Smooth muscle cell (in vitro differentiated cells): ENCODE results near the gene LAPTM5. TPM values are rescaled to one million over a fixed set of nuclear protein-coding genes. Genes with fewer than 3 reads are reported as not detected.

Source experiments
- DNase-seq: peaks from one replicate; lab custom pipeline; 2025; ENCODE audit not compliant: unreplicated experiment; lab: John Stamatoyannopoulos, UW
- H2AFZ ChIP-seq: fragments of 200-600 bp; sonication (generic); 2 replicates; pipeline ENCODE4 v1.6.0; 2016; ENCODE audit warnings: antibody characterized with exemption, low read depth, mild to moderate bottlenecking
- H3F3A ChIP-seq: fragments of 200-600 bp; sonication (generic); 2 replicates; pipeline ENCODE4 v1.6.0; 2017; ENCODE audit warnings: antibody characterized with exemption, low read depth
- H3K27ac ChIP-seq: fragments of 200-600 bp; sonication (generic); 2 replicates; pipeline ENCODE4 v1.5.1; 2016; ENCODE audit warnings: low read depth, mild to moderate bottlenecking
- H3K27me3 ChIP-seq: fragments of 200-600 bp; sonication (generic); 2 replicates; pipeline ENCODE4 v1.6.1; 2016; ENCODE audit warnings: low read depth, mild to moderate bottlenecking
- H3K36me3 ChIP-seq: fragments of 200-600 bp; sonication (generic); 2 replicates; pipeline ENCODE4 v1.5.1; 2016; ENCODE audit warnings: low read depth
- H3K4me1 ChIP-seq: fragments of 200-600 bp; sonication (generic); 2 replicates; pipeline ENCODE4 v1.5.1; 2016; ENCODE audit warnings: low read depth
- H3K4me2 ChIP-seq: fragments of 200-600 bp; sonication (generic); 2 replicates; pipeline ENCODE4 v1.6.0; 2016; ENCODE audit warnings: mild to moderate bottlenecking
- H3K4me3 ChIP-seq: fragments of 200-600 bp; sonication (generic); 2 replicates; pipeline ENCODE4 v1.5.1; 2016; ENCODE audit warnings: mild to moderate bottlenecking
- H3K79me2 ChIP-seq: fragments of 200-600 bp; sonication (generic); 2 replicates; pipeline ENCODE4 v1.6.0; 2016; ENCODE audit warnings: low read depth, mild to moderate bottlenecking
- H3K9ac ChIP-seq: fragments of 200-600 bp; sonication (generic); 2 replicates; pipeline ENCODE4 v1.6.0; 2016; ENCODE audit warnings: low read depth
- H3K9me3 ChIP-seq: fragments of 200-600 bp; sonication (generic); replicated peaks from 2 replicates; pipeline ENCODE4 v1.5.1; 2016; ENCODE audit warnings: low read depth
- H4K20me1 ChIP-seq: fragments of 200-600 bp; sonication (generic); 2 replicates; pipeline ENCODE4 v1.6.0; 2016; ENCODE audit warnings: low read depth
- CTCF ChIP-seq: fragments of 200-600 bp; sonication (generic); IDR thresholded peaks from 2 replicates; pipeline ENCODE4 v1.5.1; 2017; ENCODE audit warnings: borderline replicate concordance, mild to moderate bottlenecking, antibody characterized with exemption; ENCODE audit not compliant: insufficient read depth, poor library complexity, severe bottlenecking
- WGBS: methylation state at CpG from one replicate; pipeline ENCODE4 v1.1.7; 2016; ENCODE audit warnings: low lambda C conversion rate; 5-methylcytosine and 5-hydroxymethylcytosine counted together
- polyA plus RNA-seq: library from polyadenylated mRNA; unstranded; fragments of >200 nt; fragmentation: Nextera tagmentation; extraction: Ambion mirVana; gene quantifications from 2 replicates; pipeline ENCODE4 v1.2.1, GENCODE V29; 2016
- total RNA-seq: library from RNA; depleted of rRNA; stranded (reverse); fragments of >200 nt; gene quantifications from 2 replicates; pipeline ENCODE4 v1.2.3, GENCODE V29; 2014

The LAPTM5 gene
- total and polyA plus RNA-seq, 2 experiments from 2014 or later, result 0.63 to 1.4 TPM

- no peaks in the 10 kb centered on the region for H3K27me3 ChIP-seq
- no peak for TF ChIP-seq CTCF
- H4K20me1 ChIP-seq, result no peaks in the 10 kb centered on the region
- no peak overlapping the region for H3K9ac ChIP-seq
- DNase-seq, result no peak
- no peak overlapping the region for H2AFZ ChIP-seq
- H3K4me1 ChIP-seq, result peaks cover 4% of the 10 kb centered on the region
- H3K27ac ChIP-seq, result no peak overlapping the region
- H3K79me2 ChIP-seq, result no peaks in the 10 kb centered on the region
- 85% methylated on average over 4 of the region's 4 CpGs for WGBS
- no peaks in the 10 kb centered on the region for H3K36me3 ChIP-seq
- no peak overlapping the region for H3K4me3 ChIP-seq
- H3K9me3 ChIP-seq, result no peaks in the 10 kb centered on the region
- no peak overlapping the region for H3K4me2 ChIP-seq
- no peaks in the 10 kb centered on the region for H3F3A ChIP-seq
Observed at GRCh38 chr1:30714025-30714424, 43.5 kb downstream of the LAPTM5 start.

GRCh38 chr1:30713311-30713710, 44.3 kb downstream of the LAPTM5 start:
- no peak overlapping the region for H3K27ac ChIP-seq
- 69% methylated on average over 12 of the region's 12 CpGs for WGBS
- TF ChIP-seq CTCF, result no peak
- DNase-seq, result no peak
- no peaks in the 10 kb centered on the region for H3K79me2 ChIP-seq
- no peak overlapping the region for H3K4me3 ChIP-seq
- no peaks in the 10 kb centered on the region for H3K36me3 ChIP-seq
- no peaks in the 10 kb centered on the region for H4K20me1 ChIP-seq
- H3K27me3 ChIP-seq, result no peaks in the 10 kb centered on the region
- no peak overlapping the region for H2AFZ ChIP-seq
- H3K9ac ChIP-seq, result no peak overlapping the region
- H3F3A ChIP-seq, result no peaks in the 10 kb centered on the region
- H3K4me1 ChIP-seq, result no peaks in the 10 kb centered on the region
- H3K4me2 ChIP-seq, result no peak overlapping the region
- H3K9me3 ChIP-seq, result no peaks in the 10 kb centered on the region

GRCh38 chr1:30712583-30712982, 45.0 kb downstream of the LAPTM5 start:
- Histone ChIP-seq H4K20me1 (no peaks in the 10 kb centered on the region), H3K9me3 (no peaks in the 10 kb centered on the region), H3K4me1 (peaks cover 4% of the 10 kb centered on the region), H3K4me2 (no peak overlapping the region), H3K79me2 (no peaks in the 10 kb centered on the region), H2AFZ (no peak overlapping the region), H3K27me3 (no peaks in the 10 kb centered on the region), H3K4me3 (no peak overlapping the region), H3K27ac (no peak overlapping the region), H3K9ac (no peak overlapping the region), H3F3A (no peaks in the 10 kb centered on the region), H3K36me3 (no peaks in the 10 kb centered on the region)
- 89% methylated on average over 6 of the region's 6 CpGs for WGBS
- DNase-seq, result no peak
- TF ChIP-seq CTCF, result no peak

- TF ChIP-seq CTCF, result no peak
- H3K27me3 ChIP-seq, result no peaks in the 10 kb centered on the region
- peaks cover 8% of the 10 kb centered on the region for H3K4me1 ChIP-seq
- no peak for DNase-seq
- no peak overlapping the region for H3K4me2 ChIP-seq
- H3K4me3 ChIP-seq, result no peak overlapping the region
- H3K36me3 ChIP-seq, result no peaks in the 10 kb centered on the region
- H3K9ac ChIP-seq, result no peak overlapping the region
- WGBS, result 59% methylated on average over 2 of the region's 2 CpGs
- H3K9me3 ChIP-seq, result no peaks in the 10 kb centered on the region
- no peak overlapping the region for H3K27ac ChIP-seq
- no peaks in the 10 kb centered on the region for H3K79me2 ChIP-seq
- H3F3A ChIP-seq, result no peaks in the 10 kb centered on the region
- H4K20me1 ChIP-seq, result no peaks in the 10 kb centered on the region
- no peak overlapping the region for H2AFZ ChIP-seq
Observed at GRCh38 chr1:30710407-30710806, 47.2 kb downstream of the LAPTM5 start.
